ENCODE data around the gene CPVL. TPM values are rescaled to one million over a fixed set of nuclear protein-coding genes. Genes with fewer than 3 reads are reported as not detected.
A peak's percentile ranks its signal among the peaks of the same experiment; 100 is the strongest.

CPVL gene
- total RNA-seq, 1 donor from 2014 or later: 72.6 TPM

- ATAC-seq: no peak
- no peak for DNase-seq
- intact Hi-C loops (cut with micrococcal nuclease): no loop called here
These were observed 115.5 kb downstream of the CPVL start for GRCh38 chr7:29030781-29031275.

GRCh38 chr7:29022291-29022988 lies 123.9 kb downstream of the CPVL start:
- intact Hi-C loops (cut with micrococcal nuclease): no loop called here
- no peak for DNase-seq
- no peak for ATAC-seq

- ATAC-seq (peak; percentile 82), DNase-seq (no peak)
- intact Hi-C loops (cut with micrococcal nuclease): no loop called here
These were observed 126.4 kb downstream of the CPVL start for GRCh38 chr7:29019896-29020295.

GRCh38 chr7:29019387-29019786 lies 127.0 kb downstream of the CPVL start:
- intact Hi-C loops (cut with micrococcal nuclease): no loop called here
- DNase-seq: no peak
- ATAC-seq: peak; percentile 72

GRCh38 chr7:29017713-29018112 lies 128.6 kb downstream of the CPVL start:
- peak; percentile 51 for ATAC-seq
- intact Hi-C loops (cut with micrococcal nuclease): no loop called here
- no peak for DNase-seq

- ATAC-seq (no peak), DNase-seq (no peak)
- intact Hi-C loops (cut with micrococcal nuclease): no loop called here
These were observed 131.6 kb downstream of the CPVL start for GRCh38 chr7:29014725-29015124.

GRCh38 chr7:29013931-29014330 lies 132.4 kb downstream of the CPVL start:
- DNase-seq (no peak), ATAC-seq (no peak)
- intact Hi-C loops (cut with micrococcal nuclease): no loop called here

GRCh38 chr7:29013082-29013695 lies 133.1 kb downstream of the CPVL start:
- intact Hi-C loops (cut with micrococcal nuclease): no loop called here
- peak; percentile 86 for ATAC-seq
- no peak for DNase-seq

- DNase-seq: no peak
- no peak for ATAC-seq
- intact Hi-C loops (cut with micrococcal nuclease): no loop called here
These were observed 136.4 kb downstream of the CPVL start for GRCh38 chr7:29009947-29010346.

- no peak for DNase-seq
- ATAC-seq: no peak
- intact Hi-C loops (cut with micrococcal nuclease): no loop called here
These were observed 137.7 kb downstream of the CPVL start for GRCh38 chr7:29008590-29008989.

GRCh38 chr7:29007127-29007526 lies 139.2 kb downstream of the CPVL start:
- DNase-seq: no peak
- intact Hi-C loops (cut with micrococcal nuclease): no loop called here
- no peak for ATAC-seq

- no peak for ATAC-seq
- DNase-seq: no peak
- intact Hi-C loops (cut with micrococcal nuclease): no loop called here
These were observed 140.5 kb downstream of the CPVL start for GRCh38 chr7:29005829-29006228.

GRCh38 chr7:29005406-29005805 lies 140.9 kb downstream of the CPVL start:
- ATAC-seq (no peak), DNase-seq (no peak)
- intact Hi-C loops (cut with micrococcal nuclease): no loop called here

GRCh38 chr7:29003703-29004102 lies 142.6 kb downstream of the CPVL start:
- ATAC-seq: no peak
- intact Hi-C loops (cut with micrococcal nuclease): no loop called here
- DNase-seq: no peak

- DNase-seq (no peak), ATAC-seq (no peak)
- intact Hi-C loops (cut with micrococcal nuclease): no loop called here
These were observed 145.6 kb downstream of the CPVL start for GRCh38 chr7:29000717-29001076.

GRCh38 chr7:28999895-29000716 lies 146.2 kb downstream of the CPVL start:
- DNase-seq (no peak), ATAC-seq (peak; percentile 73)
- intact Hi-C loops (cut with micrococcal nuclease): no loop called here

- intact Hi-C loops (cut with micrococcal nuclease): no loop called here
- no peak for DNase-seq
- ATAC-seq: peak; percentile 52
These were observed 146.9 kb downstream of the CPVL start for GRCh38 chr7:28999427-28999826.

- intact Hi-C loops (cut with micrococcal nuclease): no loop called here
- ATAC-seq (peak; percentile 61), DNase-seq (no peak)
These were observed 148.2 kb downstream of the CPVL start for GRCh38 chr7:28998105-28998504.

- no peak for DNase-seq
- ATAC-seq: peak; percentile 25
- intact Hi-C loops (cut with micrococcal nuclease): no loop called here
These were observed 149.5 kb downstream of the CPVL start for GRCh38 chr7:28996836-28997235.

GRCh38 chr7:28993371-28993770 lies 153.0 kb downstream of the CPVL start:
- ATAC-seq (no peak), DNase-seq (no peak)
- intact Hi-C loops (cut with micrococcal nuclease): no loop called here
